ENCODE data around the gene PADI2.
A peak's percentile ranks its signal among the peaks of the same experiment; 100 is the strongest.

Gene PADI2

DNA sequence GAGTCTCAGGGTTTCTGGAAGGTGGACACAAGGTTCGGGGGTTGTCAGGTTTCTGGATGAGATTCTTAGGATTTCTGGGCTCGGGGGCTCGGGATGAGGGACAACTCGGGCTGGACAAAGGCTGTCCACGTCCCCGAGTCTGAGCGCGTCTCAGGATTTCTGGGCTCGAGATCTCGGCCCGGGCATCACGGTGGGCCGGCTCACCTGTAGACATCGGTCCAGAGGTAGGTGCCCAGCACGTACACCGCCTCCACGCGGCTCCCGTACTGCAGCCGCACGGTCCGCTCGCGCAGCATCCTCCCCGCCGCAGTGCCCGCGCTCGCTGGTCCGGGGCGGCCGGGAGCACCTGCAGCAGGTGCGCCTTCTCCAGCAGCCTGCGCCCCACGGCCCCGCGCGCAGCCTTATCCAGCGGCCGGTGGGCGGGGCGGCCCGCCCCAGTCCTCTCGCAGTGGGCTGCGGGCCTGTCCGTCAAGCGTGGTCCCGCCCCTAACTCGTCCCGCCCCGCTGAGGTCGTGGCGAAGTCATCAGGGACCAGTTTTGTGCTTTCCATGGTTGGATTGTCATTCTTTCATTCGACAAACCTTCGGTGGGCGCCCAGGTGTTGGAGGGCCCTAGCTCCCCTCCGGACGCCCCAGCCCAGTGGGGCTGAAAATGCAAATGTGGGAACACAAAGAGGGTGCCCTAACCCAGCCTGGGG lies at the start of gene PADI2:
TSS of gene PADI2 (minus strand) at position 376 of the 697 bp plus-strand sequence. CDS start at position 296, 80 bp downstream.
- DNase-seq = peak in 1 of 2 experiments; percentile 12

DNA sequence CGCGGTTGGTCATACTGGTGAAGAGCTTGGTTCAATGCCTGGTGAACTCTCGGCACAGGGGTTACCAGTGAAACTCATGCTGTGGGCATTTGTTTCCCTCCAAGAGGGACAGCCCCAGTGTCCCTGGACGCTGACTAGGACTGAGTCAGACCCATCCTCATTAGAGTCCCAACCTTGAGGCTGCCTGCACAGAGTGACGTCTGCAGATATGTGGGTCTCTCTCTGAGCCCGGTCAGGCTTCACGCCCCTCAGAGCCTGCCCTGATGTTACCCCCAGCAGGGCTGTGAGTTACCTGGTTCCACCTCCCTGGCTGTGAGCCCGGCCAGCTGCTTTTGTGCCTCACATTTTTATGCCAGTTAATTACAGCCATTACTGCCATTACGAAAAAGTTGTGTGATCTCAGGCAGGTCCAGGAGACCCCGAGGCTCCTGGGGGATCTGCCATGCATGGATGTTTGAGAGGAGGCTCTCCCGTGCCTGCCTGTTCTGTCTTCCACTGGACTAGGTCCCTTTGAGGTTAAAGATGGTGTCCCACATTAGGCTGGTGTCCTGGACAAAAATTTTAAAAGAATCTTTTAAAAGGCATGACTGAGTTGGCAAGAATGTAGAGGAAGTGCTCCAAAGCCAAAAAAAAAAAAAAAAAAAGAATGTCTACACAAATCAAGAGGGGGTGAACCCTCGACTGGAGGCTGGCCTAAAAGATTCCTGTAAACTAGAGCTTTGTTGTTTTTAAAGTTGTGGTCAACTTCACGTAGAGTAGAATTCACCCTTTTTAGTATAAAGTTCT lies 49.0 kb upstream of the PADI2 start:
- no peak for DNase-seq

DNA sequence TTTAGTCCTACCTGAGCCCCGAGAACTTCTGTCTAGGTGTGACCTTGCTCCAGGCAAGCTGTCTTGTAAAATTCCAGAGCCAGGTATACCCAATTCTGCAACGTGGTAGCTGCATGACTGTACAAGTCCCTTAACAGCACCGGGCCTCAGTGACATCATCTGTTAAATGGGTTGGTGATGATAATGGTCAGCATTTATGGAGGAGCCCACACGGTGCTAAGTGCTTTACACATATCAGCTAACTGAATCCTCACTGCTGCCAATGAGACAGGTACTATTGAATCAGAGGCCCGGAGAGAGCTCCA lies 48.5 kb upstream of the PADI2 start:
- DNase-seq = no peak

DNA sequence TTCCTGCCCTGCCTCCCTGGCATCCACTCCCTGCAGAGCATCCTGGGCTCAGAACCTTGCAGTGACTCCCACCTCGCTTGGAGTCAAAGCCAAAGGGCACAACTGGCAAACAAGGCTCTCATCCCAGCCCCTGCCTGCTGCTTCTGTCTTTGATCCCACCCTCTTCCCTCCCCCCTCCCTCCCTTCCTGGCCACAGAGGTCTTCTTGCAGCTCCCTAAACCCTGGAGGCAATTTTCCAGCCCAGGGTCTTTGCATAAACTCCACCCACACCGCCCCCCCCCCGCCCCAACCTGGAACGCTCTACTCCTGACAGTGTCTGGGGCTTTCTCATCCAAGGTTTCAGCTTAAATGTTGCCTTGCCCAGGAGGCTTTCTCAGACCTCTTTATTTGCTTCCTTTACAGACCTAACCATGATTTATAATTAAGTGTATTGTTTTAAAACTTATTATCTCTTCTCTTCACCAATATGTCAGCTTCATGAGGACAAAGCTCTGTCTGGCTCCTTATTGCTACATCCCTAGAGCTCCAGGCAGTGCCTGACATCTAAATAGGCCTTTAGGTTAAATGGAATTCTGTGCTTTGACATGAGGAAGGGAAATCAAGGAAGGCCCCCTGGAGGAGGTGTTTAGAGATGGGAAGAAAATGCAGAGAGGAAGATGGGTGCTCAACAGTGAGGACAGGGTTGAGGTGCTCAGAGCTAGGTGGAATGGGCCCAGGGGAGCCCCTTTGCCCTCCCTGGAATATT lies 48.0 kb upstream of the PADI2 start:
- DNase-seq = no peak

DNA sequence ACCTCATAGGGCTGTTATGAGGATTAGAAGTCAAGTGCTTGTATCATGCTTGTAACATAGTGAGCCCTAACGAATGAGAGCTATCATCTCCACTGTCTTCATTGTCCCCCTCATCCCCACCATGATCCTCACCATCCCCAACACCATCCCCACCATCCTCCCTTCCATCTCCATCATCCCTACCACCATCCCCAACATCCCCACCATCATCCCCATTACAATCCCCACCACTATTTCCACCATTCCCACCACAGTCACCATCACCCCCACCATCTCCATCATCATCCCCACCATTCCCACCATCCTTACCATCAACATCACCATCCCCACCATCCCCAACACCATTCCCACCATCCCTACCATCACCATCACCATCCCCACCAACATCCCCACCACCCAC lies 46.6 kb upstream of the PADI2 start:
- DNase-seq = no peak

DNA sequence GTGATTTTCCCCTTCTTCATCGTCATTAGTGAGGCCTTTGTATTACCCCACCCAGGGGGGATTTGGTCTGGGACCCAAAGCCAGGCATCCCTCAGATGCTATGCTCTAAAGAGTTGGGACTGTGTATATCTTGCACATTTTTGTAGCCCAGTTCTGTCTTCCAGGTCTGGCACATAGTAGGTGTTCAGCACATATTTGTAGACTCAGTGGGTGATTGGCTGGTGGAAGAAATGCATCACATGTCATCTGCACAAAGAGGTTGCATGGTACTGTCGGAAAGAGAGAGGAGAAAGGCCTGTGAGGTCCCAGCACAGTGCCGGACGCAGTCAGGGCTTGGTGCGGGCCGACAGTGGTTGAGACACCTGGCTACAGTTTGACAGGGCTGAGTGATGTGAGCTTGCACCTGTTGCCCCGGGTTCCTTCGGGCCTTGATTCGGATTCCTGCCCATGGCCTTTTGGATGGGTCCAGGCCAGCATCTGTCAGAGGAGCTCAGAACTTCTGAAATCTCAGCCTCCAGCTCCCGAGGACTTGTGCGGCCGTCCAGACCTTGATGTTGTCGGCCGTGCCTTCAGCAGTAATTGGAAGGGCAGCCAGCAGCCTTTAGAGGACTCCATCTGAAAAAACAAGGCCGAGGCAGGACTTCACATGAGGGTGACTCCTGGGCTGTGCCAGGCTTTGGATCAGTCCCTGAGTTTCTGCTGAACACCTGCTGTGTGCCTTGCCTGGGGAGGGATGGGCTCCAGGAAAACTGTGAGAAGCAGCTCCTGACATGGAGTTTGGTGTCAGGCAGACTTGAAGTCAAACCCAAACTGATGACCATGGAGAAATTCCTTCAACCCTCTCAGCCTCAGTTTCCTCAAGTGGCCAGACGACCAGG lies 44.8 kb upstream of the PADI2 start:
- no peak for DNase-seq

DNA sequence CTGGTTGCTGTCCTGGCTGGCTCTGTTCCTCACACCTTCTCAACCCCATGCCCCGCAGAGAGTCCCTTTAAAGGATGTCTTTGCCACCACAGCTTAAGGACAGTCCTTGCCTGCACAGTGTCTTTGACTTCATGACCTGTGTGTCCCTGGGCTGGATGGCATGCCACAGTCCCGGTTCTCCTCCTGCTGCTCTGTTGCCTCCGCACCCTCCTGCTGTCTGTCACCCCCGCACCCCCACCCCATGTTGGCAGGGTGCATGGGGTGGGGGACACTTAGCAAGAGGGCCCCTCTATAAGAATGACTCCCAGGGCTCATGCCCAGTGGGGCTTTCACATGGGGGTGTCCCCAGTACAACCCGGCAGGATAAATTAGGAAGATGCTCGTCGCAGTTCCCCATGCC lies 44.1 kb upstream of the PADI2 start:
- no peak for DNase-seq

DNA sequence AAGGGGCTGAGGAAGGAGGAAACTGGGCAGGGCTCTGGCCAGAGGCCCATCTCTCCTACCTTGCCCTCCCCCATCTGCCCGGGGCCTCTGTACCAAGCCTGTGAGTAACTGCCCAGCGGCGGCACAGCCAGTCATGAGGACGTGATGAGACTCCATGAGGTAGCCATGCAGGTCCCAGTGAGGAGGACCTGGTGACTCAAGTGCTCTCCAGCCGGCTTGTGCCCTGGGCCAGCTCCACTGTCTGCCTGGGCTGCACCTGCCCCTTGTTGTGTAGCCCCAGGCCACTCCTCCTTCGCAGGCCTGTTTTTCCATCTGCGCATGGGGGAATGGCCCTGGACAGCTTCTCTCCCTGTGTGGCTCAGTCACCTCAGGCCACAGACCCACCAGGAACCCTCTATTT lies 43.7 kb upstream of the PADI2 start:
- no peak for DNase-seq

DNA sequence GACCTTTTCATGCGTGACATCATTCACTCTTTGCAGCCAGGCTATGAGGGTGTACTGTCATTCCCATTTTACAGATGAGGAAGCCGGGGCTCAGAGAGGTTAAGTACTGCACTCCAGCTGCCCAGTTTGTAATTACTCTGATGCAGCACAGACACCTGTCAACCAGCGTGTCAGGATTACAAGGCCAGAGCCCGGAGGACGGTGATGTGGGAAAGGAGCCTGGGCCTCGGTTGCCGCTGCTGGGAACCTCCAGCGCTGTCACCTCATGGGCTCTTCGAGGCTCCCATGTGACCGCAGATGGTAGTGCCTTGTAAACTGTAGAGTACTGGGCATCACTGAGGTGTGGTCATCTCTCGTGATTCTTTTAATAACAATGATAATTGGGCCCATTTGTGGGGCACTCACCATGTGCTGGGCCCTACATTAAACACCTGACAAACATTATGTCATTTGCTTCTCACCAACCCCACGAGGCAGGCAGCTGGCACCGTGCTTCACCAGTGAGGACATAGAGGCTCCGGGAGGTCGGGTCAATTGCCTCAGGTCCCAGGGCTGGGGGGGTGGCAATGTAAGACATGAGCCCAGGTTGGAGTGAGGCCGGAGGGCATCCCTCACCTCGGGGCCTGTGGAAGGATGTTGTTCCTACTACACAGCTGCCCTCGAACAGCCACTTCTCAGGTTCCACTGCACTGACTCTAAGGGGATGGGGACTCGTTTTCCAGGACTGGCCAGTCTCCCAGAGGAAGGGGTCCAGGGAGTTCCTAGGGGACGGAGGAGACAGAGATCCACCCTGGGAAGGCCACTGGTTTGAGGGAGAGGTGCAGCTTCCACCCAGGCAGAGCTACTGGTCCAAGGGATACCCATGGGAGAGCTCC lies 42.9 kb upstream of the PADI2 start:
- DNase-seq = no peak

DNA sequence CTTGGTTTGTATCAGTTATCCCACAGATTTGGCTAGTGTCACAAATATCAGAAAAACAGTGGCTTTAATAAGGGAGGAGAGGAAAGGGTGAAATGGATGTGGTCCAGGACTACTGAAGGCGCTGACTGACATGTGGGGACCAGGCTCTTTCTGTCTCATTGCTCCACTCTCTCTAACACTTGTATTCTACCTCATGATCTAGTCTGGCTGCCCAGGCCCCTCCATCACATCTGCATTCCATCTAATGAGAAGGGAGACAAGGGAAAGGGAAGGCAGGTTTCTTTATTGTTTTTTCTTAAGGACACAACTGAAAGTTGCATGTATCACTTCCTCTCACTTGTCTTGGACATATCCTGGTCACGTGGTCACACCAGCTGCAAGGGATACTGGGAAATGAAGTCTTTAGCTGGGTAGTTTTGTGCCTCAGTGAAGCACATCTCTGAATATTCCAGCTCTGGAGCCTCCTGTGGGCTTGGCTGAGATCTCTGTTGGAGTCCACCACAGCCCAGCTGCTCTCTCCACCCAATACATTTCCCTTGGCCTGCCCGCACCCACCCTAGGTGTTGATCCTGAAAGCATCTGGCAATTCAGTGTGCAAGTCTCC lies 42.0 kb upstream of the PADI2 start:
- no peak for DNase-seq

DNA sequence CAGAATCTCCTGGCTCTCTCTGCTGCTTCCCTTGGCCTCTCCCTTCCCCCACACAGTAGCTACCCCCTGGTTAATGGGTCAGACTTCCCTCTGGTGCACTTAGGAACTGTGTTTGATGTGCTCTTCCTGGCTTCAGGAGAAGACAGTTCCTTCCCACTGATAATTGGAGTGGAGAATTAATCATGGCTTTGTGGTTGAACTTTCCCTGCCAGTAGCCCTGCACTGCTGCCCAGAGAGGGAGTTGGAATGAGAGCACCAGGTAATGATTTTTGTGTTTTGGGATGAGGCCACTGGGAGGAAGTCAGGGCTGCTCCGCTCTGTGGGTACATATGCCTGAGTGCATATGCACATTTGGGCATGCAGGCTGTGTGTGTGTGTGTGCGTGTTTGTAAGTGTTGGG lies 39.7 kb upstream of the PADI2 start:
- no peak for DNase-seq

DNA sequence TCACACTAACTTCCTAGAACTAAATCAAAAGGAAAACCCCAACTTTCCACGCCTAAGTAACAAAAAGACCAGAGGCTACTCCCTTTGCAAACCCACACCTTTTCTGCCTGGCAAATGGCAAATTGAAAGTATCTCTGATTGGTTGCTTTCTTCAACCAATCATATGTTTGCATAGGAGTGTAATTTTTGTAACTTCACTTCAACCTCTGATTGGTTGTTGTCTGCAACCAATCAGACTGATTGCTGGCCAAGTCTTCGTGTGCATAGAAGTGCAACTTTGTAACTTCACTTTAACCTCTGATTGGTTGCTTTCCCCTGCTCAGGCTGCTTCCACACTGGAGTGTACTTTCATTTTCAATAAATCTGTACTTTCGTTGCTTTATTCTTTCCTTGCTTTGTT lies 36.9 kb upstream of the PADI2 start:
- DNase-seq = no peak

DNA sequence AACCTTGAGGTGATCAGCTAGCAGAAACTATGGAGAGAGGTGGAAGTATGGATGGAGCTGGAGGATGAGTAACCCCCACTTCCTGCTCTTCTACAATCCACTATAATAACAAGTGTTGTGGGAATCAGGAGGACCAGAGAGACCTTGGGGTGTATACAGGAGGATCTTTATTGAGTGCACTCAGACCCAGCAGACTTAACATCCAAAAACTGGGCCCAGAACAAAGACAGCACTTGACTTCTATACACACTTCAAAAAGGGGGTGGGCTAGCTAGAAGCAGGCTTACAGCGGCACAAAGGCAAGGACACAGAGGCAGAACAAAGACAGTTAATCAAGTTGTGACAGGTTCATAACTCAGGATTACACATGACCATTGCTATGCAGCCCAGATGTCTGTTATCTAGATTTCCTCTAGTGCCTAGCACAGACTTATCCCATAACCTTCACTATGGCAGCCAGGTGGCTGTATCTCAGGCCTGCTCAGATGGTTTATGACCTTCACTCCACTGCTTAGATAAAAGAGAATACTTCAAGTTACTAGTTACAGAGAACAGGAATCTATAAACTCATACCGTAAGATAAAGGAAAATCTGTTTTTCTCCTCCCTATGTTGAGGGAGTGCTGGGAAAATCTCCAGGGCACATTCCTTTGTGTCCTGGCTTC lies 36.1 kb upstream of the PADI2 start:
- no peak for DNase-seq

DNA sequence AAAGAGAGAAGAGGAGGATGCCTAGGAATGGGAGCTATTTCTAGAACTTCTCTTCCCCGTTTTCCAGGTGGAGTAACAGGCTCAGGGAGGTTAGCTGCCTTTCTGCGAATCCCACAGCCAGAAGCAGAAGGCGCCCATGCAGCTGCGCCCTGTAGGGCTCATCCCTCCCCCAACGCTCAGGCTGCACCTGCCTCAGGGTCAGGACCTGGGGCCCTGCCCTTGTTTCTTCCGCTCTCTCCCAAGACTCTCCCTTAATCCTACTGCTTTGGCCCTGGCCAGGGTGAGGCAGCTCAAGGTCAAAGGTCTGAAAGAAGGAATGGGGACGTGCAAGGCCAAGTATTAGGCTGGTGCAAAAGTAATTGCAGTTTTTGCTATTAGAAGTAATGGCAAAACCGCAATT lies 30.5 kb upstream of the PADI2 start:
- no peak for DNase-seq

DNA sequence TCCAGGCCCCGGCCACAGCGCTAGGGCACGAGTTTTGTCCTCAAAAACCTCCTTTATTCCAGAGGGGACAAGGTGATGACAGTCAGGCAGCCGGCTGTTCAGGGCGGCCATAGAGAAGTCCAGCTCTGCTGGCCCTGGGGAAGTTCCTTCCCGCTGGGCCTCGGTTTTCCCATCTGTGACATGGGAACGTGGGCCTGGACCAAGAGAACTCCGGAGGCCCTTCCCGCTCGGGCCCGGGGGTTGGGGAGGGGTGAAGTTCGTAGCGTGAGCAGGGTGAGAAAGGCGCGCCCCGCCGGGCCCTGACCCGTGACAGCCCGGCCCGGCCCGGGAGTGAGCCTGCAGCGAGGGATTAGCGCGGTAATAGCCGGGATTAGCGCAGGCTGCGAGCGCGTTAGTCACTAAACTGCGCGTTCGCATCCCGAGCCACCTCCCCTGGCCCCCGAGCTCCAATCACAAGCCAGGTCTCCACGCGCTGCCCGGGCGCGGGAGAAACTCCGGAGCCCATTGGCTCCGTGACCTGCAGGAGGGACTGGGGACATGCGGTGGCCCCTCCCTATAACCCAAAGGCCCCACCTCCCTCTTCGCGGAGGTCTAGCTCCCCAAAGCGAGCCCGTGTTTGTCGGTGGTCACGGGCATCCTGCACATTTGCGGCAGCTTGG lies 29.8 kb upstream of the PADI2 start:
- DNase-seq = no peak

DNA sequence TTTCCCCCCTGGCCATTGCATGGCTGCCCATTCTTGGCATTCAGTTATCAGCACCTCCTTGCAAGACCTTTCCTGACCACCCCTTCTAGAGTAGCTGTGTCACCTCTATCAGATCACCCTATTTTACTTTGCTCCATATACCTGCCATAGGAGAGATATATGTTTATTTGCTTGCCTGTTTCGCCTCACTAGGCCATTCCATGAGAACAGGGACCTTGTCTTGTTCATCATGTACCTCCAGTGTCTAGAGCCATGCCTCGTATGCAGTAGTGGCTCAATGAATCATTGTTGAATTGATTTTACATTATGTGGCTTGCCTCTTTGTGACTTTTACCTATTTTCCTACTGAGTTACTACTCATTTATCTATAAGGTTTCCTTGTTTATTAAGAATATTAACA lies 26.4 kb upstream of the PADI2 start:
- DNase-seq = no peak

DNA sequence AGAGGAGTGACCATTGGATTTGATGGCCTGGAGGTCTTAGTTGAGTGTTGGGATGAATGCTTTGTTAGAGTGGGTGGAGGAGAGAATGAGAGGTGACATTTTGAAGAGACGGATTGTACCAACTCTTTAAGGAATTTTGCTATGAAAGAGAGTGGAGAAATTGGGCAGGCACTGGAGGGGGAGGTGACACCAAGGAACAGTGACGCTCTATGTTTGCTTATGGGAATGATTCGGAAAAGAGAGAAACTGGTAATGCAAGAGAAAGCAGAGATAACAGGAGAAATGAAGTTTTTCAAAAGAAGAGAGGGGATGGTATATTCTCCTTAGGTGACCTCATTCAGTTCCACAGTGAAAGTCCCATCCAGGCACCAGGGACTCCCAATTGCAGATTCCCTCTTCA lies 24.5 kb upstream of the PADI2 start:
- no peak for DNase-seq

DNA sequence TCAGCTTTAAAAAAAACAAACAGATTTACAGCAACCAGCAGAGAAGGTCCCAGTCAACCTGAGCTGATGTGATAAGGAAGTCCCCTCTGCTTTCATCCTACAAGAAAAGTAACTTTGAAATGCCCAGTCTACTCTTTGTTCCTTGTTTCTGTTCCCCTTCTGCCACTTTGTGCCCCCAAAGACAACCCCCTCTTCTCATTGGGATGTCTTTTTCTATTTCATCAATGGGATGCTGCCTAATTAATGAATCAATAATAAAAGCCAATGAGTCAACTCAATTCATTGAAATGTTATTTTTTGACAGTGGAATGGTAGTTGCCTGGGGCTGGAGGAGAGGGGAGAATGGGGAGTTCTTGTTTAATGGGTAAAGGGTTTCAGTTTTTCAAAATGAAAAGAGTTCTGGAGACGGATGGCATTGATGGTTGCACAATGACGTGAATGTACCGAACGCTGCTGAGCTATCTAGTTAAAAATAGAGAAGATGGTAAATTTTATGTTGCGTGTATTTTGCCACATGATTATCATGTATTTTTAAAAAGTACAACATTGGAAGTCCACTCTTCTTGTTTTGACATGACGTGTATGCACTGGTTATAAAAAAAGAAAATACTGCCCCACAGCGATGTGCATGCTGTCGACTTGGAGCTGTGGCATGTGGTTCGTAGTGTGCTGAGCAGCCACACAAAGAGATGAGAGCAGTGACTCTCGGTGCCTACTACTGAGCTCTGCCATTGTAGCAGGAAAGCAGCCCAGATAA lies 22.4 kb upstream of the PADI2 start:
- no peak for DNase-seq

DNA sequence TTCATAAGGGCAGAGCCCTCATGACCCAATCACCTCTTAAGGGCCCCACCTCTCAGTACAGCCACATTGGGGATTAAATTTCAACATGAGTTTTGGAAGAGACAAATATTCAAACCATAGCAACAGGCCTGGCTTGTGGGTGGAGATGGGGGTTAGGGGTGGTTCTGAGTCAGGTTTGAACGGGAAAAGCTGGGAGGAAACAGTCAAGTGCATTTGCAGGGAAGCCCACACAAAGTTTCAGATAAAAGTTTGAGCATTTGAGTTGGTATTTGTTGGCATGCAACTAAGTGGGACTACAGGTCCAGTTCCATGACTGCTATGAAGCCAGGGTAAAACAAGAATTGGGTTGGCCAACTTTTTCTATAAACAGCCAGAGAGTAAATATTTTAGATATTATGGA lies 21.0 kb upstream of the PADI2 start:
- DNase-seq = no peak

DNA sequence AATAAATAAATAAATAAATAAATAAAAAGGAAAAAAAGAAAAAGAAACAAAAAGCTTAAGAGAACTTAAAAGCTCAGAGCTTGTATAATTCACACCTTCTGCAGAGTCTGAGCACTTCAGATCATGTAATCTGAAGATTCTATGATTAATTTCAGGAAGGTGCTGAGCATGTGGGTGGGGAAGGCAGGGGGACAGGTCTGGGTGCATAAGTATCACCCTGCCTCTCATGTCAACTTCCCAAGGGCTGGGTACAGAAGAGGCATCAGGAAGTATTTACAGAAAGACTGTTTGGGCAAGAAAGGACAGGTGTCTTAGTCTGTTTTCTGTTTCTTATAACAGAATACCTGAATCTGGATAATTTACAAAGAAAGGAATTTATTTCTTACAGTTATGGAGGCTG lies 20.4 kb upstream of the PADI2 start:
- no peak for DNase-seq
